H1 (cell line): ENCODE measurements around the gene CEP120. TPM values are rescaled to one million over a fixed set of nuclear protein-coding genes. Genes with fewer than 3 reads are reported as not detected.

Experiments used
- CTCF ChIA-PET: fragments of 300-600 bp; sonication (Branson Sonifier 250); formaldehyde crosslinking; loops from one replicate; lab custom pipeline; 2021; ENCODE audit not compliant: partially characterized antibody; lab: Charles Lee
- POLR2A ChIA-PET: fragments of 300-600 bp; sonication (Branson Sonifier 250); formaldehyde crosslinking; loops from one replicate; lab custom pipeline; 2021; ENCODE audit warnings: inconsistent platforms; ENCODE audit not compliant: partially characterized antibody; lab: Charles Lee
- DNase-seq, 2 experiments: peaks; one replicate each; pipeline versions ENCODE4 v3.0.0 to v3.0.0-alpha.2; 2010 to 2022; ENCODE audit warnings: low spot score in 2 of 2, low read depth in 1 of 2, mixed read lengths in 1 of 2
- FAIRE-seq: peaks from 2 replicates; lab custom pipeline; 2011; peaks lifted over from hg19 to GRCh38; lab: Jason Lieb, UNC
- H2AFZ ChIP-seq: 2 replicates; pipeline ENCODE4 v1.8.1; 2012; ENCODE audit warnings: low read length, inconsistent platforms
- H2AK5ac ChIP-seq: 2 replicates; pipeline ENCODE4 v1.6.1; 2013; ENCODE audit warnings: low read depth, low read length
- H2BK120ac ChIP-seq: replicated peaks from 2 replicates; pipeline ENCODE3; 2013; ENCODE audit warnings: low read depth, low read length, inconsistent platforms
- H2BK12ac ChIP-seq: 2 replicates; pipeline ENCODE4 v1.6.1; 2013; ENCODE audit warnings: low read depth, low read length
- H2BK15ac ChIP-seq: 2 replicates; pipeline ENCODE4 v1.6.1; 2013; ENCODE audit warnings: low read length
- H2BK20ac ChIP-seq: 2 replicates; pipeline ENCODE4 v1.6.1; 2013; ENCODE audit warnings: low read length
- H2BK5ac ChIP-seq: 2 replicates; pipeline ENCODE4 v1.6.1; 2013; ENCODE audit warnings: low read depth, low read length
- H3K14ac ChIP-seq: 2 replicates; pipeline ENCODE4 v1.6.1; 2013; ENCODE audit warnings: inconsistent platforms; ENCODE audit not compliant: insufficient read length
- H3K18ac ChIP-seq: 2 replicates; pipeline ENCODE4 v1.6.1; 2013; ENCODE audit warnings: low read length; ENCODE audit errors: extremely low read depth
- H3K23ac ChIP-seq: 2 replicates; pipeline ENCODE4 v1.6.1; 2013; ENCODE audit warnings: inconsistent platforms; ENCODE audit not compliant: insufficient read length
- H3K23me2 ChIP-seq: 2 replicates; pipeline ENCODE4 v1.6.1; 2013; ENCODE audit warnings: low read depth, low read length
- H3K27ac ChIP-seq: 2 replicates; pipeline ENCODE4 v1.6.1; 2011; ENCODE audit warnings: low read depth, low read length, inconsistent platforms
- H3K27me3 ChIP-seq, 4 experiments: replicated peaks in 1 of 4; 1 replicate in 1 of 4; 2 replicates in 3 of 4; pipeline versions ENCODE4 v1.6.1 to v1.8.1; 2011 to 2013; ENCODE audit warnings: low read length in 3 of 4, mild to moderate bottlenecking in 3 of 4, inconsistent platforms in 2 of 4, mixed read lengths in 2 of 4, moderate library complexity in 1 of 4; ENCODE audit not compliant: control insufficient read depth in 3 of 4, insufficient read depth in 3 of 4; ENCODE audit errors: extremely low read depth in 1 of 4
- H3K36me3 ChIP-seq, 4 experiments: 2 replicates each; pipeline versions ENCODE4 v1.6.1 to v1.8.1; 2011 to 2013; ENCODE audit warnings: mild to moderate bottlenecking in 4 of 4, low read length in 3 of 4, moderate library complexity in 2 of 4, control low read depth in 1 of 4, inconsistent platforms in 1 of 4; ENCODE audit not compliant: insufficient read depth in 4 of 4, control insufficient read depth in 2 of 4
- H3K4ac ChIP-seq: replicated peaks from 2 replicates; pipeline ENCODE3; 2013; ENCODE audit warnings: low read length, low read depth, mixed read lengths, inconsistent platforms; ENCODE audit not compliant: insufficient read length
- H3K4me1 ChIP-seq, 4 experiments: replicated peaks in 1 of 4; 1 replicate in 1 of 4; 2 replicates in 3 of 4; pipeline versions ENCODE4 v1.6.1 to v1.8.1; 2011 to 2013; ENCODE audit warnings: low read length in 3 of 4, inconsistent platforms in 2 of 4, mixed read lengths in 1 of 4; ENCODE audit not compliant: insufficient read depth in 4 of 4, control insufficient read depth in 3 of 4
- H3K4me2 ChIP-seq, 2 experiments: 2 replicates each; pipeline versions ENCODE4 v1.6.1 to v1.8.1; 2011 to 2013; ENCODE audit warnings: low read depth in 2 of 2, low read length in 2 of 2, control low read depth in 1 of 2, inconsistent platforms in 1 of 2, mild to moderate bottlenecking in 1 of 2; ENCODE audit not compliant: insufficient read depth in 1 of 2
- H3K4me3 ChIP-seq, 4 experiments: fragments of 200-600, 300-600 bp in 1 of 4; sonication (generic), shearing (Covaris generic), sonication (Bioruptor Twin) in 1 of 4; 2 replicates each; pipeline versions ENCODE4 v1.5.1 to v1.8.1; 2011 to 2016; ENCODE audit warnings: low read length in 4 of 4, low read depth in 3 of 4, control low read depth in 2 of 4, inconsistent platforms in 2 of 4, mild to moderate bottlenecking in 2 of 4, mixed read lengths in 1 of 4, moderate library complexity in 1 of 4; ENCODE audit not compliant: insufficient read depth in 2 of 4; ENCODE audit errors: extremely low read depth in 1 of 4
- H3K56ac ChIP-seq: replicated peaks from 2 replicates; pipeline ENCODE3; 2013; ENCODE audit warnings: low read depth, mild to moderate bottlenecking, mixed read lengths, low read length, inconsistent platforms; ENCODE audit not compliant: insufficient read length
- H3K79me1 ChIP-seq: 2 replicates; pipeline ENCODE4 v1.6.1; 2013; ENCODE audit warnings: low read depth, low read length, control low read depth
- H3K79me2 ChIP-seq, 2 experiments: 2 replicates each; pipeline versions ENCODE4 v1.6.1 to v1.8.1; 2012 to 2013; ENCODE audit warnings: low read length in 2 of 2, mild to moderate bottlenecking in 2 of 2, inconsistent platforms in 1 of 2; ENCODE audit not compliant: insufficient read depth in 2 of 2, control insufficient read depth in 1 of 2
- H3K9ac ChIP-seq, 4 experiments: replicated peaks in 1 of 4; 1 replicate in 1 of 4; 2 replicates in 3 of 4; pipeline versions ENCODE4 v1.6.1 to v1.8.1; 2011 to 2013; ENCODE audit warnings: low read depth in 3 of 4, low read length in 3 of 4, control low read depth in 2 of 4, mild to moderate bottlenecking in 2 of 4, moderate library complexity in 2 of 4, inconsistent platforms in 1 of 4; ENCODE audit errors: extremely low read depth in 1 of 4
- H3K9me3 ChIP-seq, 2 experiments: 2 replicates each; pipeline versions ENCODE4 v1.6.1 to v1.8.1; 2012 to 2013; ENCODE audit warnings: mild to moderate bottlenecking in 2 of 2, moderate library complexity in 2 of 2, control low read depth in 1 of 2, inconsistent platforms in 1 of 2, low read depth in 1 of 2, low read length in 1 of 2, mixed read lengths in 1 of 2; ENCODE audit not compliant: insufficient read depth in 2 of 2
- H4K20me1 ChIP-seq, 2 experiments: replicated peaks in 1 of 2; 2 replicates each; pipeline versions ENCODE3 to v1.8.1; 2011 to 2013; ENCODE audit warnings: inconsistent platforms in 2 of 2, low read length in 2 of 2, mild to moderate bottlenecking in 1 of 2; ENCODE audit not compliant: insufficient read depth in 2 of 2, control insufficient read depth in 1 of 2
- H4K5ac ChIP-seq: 2 replicates; pipeline ENCODE4 v1.6.1; 2013; ENCODE audit warnings: low read length, low read depth, mixed read lengths, inconsistent platforms; ENCODE audit not compliant: insufficient read length
- H4K8ac ChIP-seq: 2 replicates; pipeline ENCODE4 v1.8.0; 2013; ENCODE audit warnings: mild to moderate bottlenecking, moderate library complexity, low read length, inconsistent platforms; ENCODE audit not compliant: insufficient read depth; ENCODE audit errors: extremely low read depth
- H4K91ac ChIP-seq: replicated peaks from 2 replicates; pipeline ENCODE3; 2013; ENCODE audit warnings: low read length, mixed read lengths, inconsistent platforms; ENCODE audit not compliant: insufficient read length
- POLR2A ChIP-seq, 2 experiments: IDR thresholded peaks; 1 replicate in 1 of 2; 2 replicates in 1 of 2; pipeline ENCODE4 v1.6.1; 2011; ENCODE audit warnings: low read depth in 2 of 2, low read length in 2 of 2, mild to moderate bottlenecking in 2 of 2; ENCODE audit errors: control extremely low read depth in 1 of 2
- RNF2 ChIP-seq: fragments of 200-900, 300-1000 bp; sonication (generic); IDR thresholded peaks from 2 replicates; pipeline ENCODE4 v1.7.1; 2016; ENCODE audit warnings: borderline replicate concordance, low read depth, mild to moderate bottlenecking, antibody characterized with exemption, low read length; ENCODE audit not compliant: poor library complexity, severe bottlenecking; ENCODE audit errors: missing control alignments
- WGBS, 2 experiments: shearing (Covaris generic) in 1 of 2; methylation state at CpG; one replicate each; pipeline versions ENCODE4 v1.1.6 to v1.1.7; 2013 to 2015; ENCODE audit warnings: low lambda C conversion rate in 2 of 2, mixed read lengths in 2 of 2, inconsistent platforms in 1 of 2, low coverage in 1 of 2, missing lambda C conversion rate in 1 of 2; ENCODE audit not compliant: insufficient replicate concordance in 2 of 2, insufficient coverage in 1 of 2, insufficient read length in 1 of 2; ENCODE audit errors: extremely low coverage in 1 of 2, missing lambda C conversion rate in 1 of 2; 5-methylcytosine and 5-hydroxymethylcytosine counted together
- polyA plus RNA-seq, 7 experiments: library from polyadenylated mRNA; depleted of rRNA in 3 of 7; stranded (reverse) in 5 of 7; unstranded in 2 of 7; fragments of >200 nt in 5 of 7; fragments of 200-250 nt in 2 of 7; gene quantifications; 1 replicate in 5 of 7; 2 replicates in 1 of 7; 4 replicates in 1 of 7; pipeline versions ENCODE4 v1.2.1 to v1.2.3, GENCODE V29; 2011 to 2013; ENCODE audit warnings: missing spikeins in 2 of 7, mixed read lengths in 2 of 7
- total RNA-seq: library from RNA; stranded (reverse); fragmentation: NEBNext Ultra II Directional; extraction: Animal tissue kit (Norgen Biotek cat#: 25700); gene quantifications from 2 replicates; pipeline ENCODE4 v1.2.1, GENCODE V29; 2021

CEP120 gene
- total and polyA plus RNA-seq, 2 of the 8 experiments (the other 6 are each of a cell fraction or from before 2014, with no cell fraction given): 9.3 to 17.9 TPM

- no peak overlapping the region for H3K4me3 ChIP-seq
- no peaks in the 10 kb centered on the region for H3K79me2 ChIP-seq
- no peaks in the 10 kb centered on the region for H4K20me1 ChIP-seq
- no peak overlapping the region for H3K23ac ChIP-seq
- DNase-seq (no peak), FAIRE-seq (no peak)
- H4K5ac ChIP-seq: no peak overlapping the region
- no peaks in the 10 kb centered on the region for H3K9me3 ChIP-seq
- POLR2A ChIA-PET: no interaction called here
- no peak overlapping the region for H2BK120ac ChIP-seq
- peaks cover 0 to 5% (median 0%) of the 10 kb centered on the region in 4 experiments; a peak in 2 of 7 replicates for H3K4me1 ChIP-seq
- WGBS, 2 experiments: 84% methylated on average over 2 of the region's 2 CpGs; no CpG with 5 or more reads in 1 of the 2 experiments
- CTCF ChIA-PET: interaction anchor here (1.0 to 1.6 kb wide), 4 partner anchors 29 to 155 kb away, joined by 3 to 4 read pairs (median 4); partner anchors contain the start of gene CSNK1G3
- TF ChIP-seq RNF2: no peak
- no peak for TF ChIP-seq POLR2A (IDR thresholded peaks at IDR 0.05; ENCODE audit: control extremely low read depth in 1 of 2, low read depth in 2 of 2, low read length in 2 of 2)
- TF ChIP-seq, all 59 proteins: peak for 0
- Histone ChIP-seq H2BK5ac (no peak overlapping the region), H2BK15ac (no peak overlapping the region), H3K23me2 (no peaks in the 10 kb centered on the region), H2AFZ (no peak overlapping the region), H2BK12ac (no peak overlapping the region), H3K9ac (no peak overlapping the region), H3K18ac (no peak overlapping the region), H3K36me3 (no peaks in the 10 kb centered on the region), H3K4me2 (no peak overlapping the region), H4K91ac (no peak overlapping the region), H3K4ac (no peak overlapping the region), H3K56ac (no peak overlapping the region), H3K27me3 (no peaks in the 10 kb centered on the region), H4K8ac (no peak overlapping the region), H2AK5ac (no peak overlapping the region), H3K14ac (no peak overlapping the region), H3K79me1 (no peaks in the 10 kb centered on the region), H3K27ac (no peak overlapping the region), H2BK20ac (no peak overlapping the region)
Measured at GRCh38 chr5:123455640-123456039, 32.4 kb upstream of the CEP120 start.
